Upper lobe of left lung (tissue), 4 donors: ENCODE data around the gene NBPF1.
"Not testable (repeated sequence)": the region's sequence is repeated elsewhere in the genome, so short reads cannot be mapped to it uniquely, and the experiment has no call there.

Experiments
- POLR2A ChIP-seq, 4 donors: fragments of 450-650 bp; IDR thresholded peaks; one replicate each; pipeline ENCODE4 v1.5.1; 2016 to 2017; ENCODE audit warnings: antibody characterized with exemption in 4 of 4, mild to moderate bottlenecking in 2 of 4
- TF ChIP-seq, protein P1 (sequence below), 6 experiments: fragments of 450-650 bp in 4 of 6; fragments of 200-600 bp in 2 of 6; sonication (generic) in 2 of 6; IDR thresholded peaks; one replicate each; pipeline ENCODE4 v1.5.1; 2016 to 2019; ENCODE audit warnings: antibody characterized with exemption in 6 of 6

DNA sequence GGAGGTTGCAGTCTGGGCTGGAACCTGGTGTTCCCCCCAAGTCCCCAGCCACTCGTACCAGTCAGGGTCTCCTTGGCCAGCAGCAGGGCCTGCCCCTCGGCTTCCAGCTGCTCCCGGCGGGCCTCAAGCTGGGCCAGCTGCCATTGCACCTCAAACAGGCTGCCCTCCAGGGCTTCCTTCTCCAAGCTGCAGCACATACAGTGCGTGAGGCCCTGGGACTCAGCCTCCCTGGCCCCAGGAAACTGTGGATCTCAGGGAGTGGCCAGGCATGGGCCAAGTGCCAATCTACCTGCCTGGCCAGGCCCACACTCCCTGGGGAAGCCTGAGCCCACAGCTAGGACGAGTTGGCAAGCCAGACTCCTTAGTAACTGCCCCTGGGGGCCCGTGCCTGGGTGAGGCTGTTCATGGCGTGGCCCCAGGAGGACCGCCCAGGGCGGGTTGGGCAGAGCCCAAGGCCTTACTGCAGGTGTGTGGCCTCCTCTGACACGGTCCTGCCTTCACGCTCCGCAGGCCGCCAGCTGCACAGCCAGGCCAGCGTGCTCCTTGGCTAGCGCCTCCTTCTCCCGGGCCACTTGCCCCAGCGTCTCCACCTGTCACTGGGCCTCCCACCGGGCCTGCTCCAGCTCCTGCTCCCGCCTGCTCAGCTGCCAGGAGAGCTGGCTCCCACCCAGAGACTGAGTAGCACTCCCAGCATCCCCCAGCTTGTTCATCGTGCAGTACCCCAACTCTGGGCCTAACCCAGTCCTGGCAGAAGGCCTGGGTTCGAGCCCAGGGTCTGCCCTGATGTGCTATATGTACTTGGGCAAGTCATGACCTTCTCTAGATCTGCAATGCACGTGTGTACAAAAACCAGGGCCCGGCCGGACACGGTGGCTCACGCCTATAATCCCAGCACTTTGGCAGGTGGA is 10.7 kb upstream of the NBPF1 start:
- TF ChIP-seq, protein P1, sequence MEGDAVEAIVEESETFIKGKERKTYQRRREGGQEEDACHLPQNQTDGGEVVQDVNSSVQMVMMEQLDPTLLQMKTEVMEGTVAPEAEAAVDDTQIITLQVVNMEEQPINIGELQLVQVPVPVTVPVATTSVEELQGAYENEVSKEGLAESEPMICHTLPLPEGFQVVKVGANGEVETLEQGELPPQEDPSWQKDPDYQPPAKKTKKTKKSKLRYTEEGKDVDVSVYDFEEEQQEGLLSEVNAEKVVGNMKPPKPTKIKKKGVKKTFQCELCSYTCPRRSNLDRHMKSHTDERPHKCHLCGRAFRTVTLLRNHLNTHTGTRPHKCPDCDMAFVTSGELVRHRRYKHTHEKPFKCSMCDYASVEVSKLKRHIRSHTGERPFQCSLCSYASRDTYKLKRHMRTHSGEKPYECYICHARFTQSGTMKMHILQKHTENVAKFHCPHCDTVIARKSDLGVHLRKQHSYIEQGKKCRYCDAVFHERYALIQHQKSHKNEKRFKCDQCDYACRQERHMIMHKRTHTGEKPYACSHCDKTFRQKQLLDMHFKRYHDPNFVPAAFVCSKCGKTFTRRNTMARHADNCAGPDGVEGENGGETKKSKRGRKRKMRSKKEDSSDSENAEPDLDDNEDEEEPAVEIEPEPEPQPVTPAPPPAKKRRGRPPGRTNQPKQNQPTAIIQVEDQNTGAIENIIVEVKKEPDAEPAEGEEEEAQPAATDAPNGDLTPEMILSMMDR (IDR thresholded peaks at IDR 0.05): not testable (repeated sequence)
- not testable (repeated sequence) for TF ChIP-seq POLR2A (IDR thresholded peaks at IDR 0.05)
